NOMO-1 treated with dmso at 0.1 percent for 144 hours (cell line): ENCODE results near the gene REEP3.

Source experiments
- DNase-seq: peaks from one replicate; lab custom pipeline; 2025; ENCODE audit not compliant: unreplicated experiment; lab: John Stamatoyannopoulos, UW

Gene REEP3

DNA sequence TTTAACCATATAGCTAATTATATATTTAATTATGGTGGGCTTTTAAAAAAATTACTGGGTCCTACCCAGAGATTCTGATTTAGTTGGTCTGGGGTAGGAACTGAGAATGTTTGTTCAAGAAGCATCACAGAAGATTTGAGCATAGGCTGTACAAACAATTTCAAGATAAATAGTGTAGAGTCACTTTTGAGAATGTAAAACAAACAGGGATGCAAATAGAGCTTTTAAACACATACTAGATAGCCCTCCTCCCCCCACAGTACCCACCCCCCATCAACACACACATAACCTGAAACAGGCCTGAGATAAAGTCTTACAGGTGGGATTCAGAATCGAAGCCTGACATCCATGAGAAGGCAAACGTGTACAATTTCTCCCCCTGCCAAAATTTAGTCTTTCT, 15.6 kb upstream of the REEP3 start:
- DNase-seq, result no peak

DNA sequence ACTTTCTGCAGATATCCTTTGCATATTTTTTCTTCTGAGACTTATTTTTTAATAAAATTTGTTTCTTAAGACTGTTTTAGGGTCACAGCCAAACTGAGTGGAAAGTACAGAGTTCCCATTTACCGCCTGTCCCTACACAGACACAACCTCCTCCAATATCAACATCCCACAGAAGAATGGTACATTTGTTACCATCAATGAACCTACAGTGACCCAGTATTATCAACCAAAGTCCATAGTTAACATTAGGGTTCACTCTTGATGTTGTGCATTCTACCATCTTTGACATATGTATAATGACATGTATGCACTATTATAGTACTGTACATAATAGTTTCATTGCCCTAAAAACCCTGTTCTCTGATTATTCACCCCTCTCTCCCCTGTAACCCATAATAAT, 14.6 kb upstream of the REEP3 start:
- no peak for DNase-seq

DNA sequence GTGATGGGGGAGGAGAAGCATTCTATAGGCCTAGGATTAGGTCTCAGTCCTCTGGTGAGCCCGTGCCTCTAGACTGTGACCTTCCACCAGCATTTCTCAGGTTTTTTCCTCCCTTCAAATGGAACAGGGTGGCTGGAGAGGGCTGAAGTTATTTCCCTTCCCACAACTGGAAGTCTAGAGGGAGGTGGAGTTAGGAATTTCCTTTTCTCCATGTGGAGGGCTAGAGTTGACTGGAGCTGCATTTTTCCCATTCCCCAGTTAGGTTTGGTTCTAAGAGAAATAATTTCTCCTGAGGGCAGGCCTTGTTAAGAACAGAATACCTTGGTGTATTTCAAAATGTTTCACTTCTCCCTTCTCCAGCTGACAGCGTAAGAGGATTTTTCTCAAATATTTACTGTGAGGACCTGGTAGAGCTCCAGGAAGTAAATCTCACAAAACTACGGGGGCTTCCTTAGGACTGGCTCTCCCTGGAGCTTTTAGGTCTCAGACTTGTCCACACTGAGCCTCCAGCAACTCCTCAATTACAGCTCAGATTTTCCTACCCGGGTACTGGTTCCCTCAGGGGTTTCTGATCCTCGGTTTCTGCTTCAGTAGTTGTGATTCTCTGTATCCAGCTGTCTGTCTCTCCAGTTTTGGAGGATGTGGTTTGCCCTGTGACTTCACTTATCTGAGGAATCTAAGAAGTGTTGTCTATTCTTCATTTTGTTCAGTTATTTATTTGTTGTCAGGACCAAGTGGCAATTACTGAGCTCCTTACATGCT, 6.0 kb upstream of the REEP3 start:
- DNase-seq, result peak; percentile 34

DNA sequence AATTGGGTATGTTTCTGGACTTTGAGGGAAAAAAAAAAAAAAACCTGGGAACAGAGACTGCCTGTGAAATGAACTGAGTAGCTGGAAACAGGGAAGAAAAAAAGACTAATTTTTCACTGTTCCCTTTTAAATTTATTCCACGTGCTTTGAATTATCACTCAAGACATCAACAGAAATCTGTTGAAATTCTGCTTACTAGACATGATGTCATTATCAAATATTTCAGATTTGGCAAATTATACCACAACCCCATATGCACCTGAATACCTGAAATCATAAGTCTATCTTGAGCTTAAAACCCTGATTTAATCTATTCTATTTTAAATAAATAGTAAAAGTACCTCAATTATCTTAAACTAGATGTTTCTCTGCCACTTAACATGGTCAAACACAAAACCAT, 5.0 kb upstream of the REEP3 start:
- no peak for DNase-seq

DNA sequence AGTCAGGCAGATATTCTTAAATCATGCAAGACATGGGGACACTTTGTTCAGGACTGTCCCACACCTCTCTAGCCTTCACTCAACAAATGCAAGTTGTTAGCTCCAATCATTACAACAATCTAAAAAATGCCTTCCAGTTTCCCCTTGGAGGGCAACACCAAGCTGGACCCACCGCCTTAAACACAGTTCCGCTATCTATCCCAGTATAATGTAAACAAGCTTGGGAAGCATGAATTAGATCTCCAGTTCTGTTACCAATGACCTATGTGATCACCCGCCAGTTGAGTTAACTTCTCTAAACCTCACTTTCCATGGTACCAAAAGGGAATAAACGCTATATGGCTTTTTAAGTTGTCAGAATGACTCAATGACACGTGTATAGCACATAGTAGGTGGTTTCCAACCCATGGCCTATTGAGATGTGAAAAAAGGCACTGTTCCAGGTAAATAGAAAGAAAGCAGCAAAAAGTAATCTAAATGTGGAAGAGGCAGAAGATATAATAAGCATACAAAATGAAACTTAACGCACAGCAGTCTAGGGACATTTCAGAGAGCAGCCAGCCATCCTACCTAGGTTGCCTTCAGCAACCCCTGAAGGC, 2.4 kb upstream of the REEP3 start:
- DNase-seq, result no peak

DNA sequence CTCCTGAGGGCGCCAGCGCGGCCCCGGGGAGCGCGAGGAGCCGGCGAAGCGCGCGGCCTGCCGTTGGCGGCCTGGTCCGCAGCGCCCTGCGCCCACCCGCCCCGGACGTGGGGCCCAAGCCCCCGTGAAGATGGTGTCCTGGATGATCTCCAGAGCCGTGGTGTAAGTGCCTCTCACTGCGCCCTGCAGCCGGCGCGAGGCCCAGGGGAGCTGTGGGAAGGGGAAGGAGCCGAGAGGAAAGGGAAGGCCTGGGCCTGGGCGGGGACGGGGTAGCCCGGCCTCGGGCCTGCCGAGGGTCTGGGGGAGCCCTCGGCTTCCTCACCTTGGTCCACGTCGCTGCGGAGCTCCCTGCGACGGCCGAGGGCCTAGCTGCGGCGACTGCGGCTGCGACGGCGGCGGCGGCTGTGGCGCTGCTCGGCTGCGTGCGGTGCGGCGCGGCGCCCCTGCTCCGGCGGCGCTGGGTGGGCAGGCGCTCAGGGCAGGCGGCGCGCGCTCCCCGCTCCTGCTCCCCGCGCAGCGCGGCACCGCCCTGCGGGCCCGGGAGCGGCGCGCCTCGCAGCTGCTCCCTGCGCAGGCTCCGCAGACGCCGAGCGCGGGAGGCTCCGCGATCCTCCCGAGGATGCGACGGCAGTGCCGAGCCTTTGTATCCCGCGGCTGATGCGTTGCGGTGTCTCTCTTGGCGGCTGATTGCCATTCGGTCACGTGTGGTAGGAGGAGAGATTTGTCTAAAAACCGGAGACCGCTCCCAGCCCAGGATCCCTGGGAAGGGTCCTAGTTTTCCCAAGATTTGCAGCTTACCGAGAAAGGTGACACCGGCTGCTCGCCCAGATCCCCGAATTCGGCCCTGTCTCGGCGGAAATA, 445 bp downstream of the REEP3 start:
- no peak for DNase-seq

DNA sequence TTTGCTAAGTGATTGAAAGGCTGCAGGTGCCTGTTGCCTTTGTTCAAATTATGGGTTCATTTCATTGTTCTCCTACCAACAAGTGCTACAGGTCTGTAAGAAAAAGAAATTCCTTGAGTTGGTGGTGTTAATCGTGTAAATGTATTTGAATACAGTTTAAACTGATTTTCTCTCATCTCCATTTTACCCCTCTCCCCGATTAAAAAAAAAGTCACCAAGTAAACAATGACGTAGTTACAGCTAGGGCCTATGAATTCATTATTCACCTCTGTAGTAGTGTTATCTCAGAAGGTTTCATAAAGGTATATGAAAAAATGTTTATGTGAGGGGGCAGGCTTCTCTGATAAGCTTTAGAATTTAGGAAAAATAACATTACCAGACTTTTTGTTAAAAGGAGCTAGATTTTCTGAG, 1.1 kb downstream of the REEP3 start:
- DNase-seq, result peak; percentile 31

DNA sequence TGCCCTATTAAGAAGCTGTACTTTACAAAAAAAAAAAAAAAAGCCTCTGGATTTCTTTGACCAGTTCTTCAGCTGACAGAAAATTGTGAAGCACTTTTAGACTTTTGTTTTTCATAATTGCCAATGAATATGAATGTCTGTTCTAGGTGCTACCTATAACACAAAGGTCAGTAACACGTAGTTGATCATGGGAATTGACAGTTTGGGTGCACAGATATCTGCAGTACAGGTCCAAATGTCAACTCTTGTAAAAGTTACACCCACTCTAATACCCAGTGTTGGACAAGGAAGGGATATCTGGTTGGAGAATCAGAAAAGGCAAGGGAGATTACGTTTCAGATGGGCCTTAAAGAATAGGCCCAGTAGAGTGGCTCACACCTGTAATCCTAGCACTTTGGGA, 1.8 kb downstream of the REEP3 start:
- DNase-seq, result no peak

DNA sequence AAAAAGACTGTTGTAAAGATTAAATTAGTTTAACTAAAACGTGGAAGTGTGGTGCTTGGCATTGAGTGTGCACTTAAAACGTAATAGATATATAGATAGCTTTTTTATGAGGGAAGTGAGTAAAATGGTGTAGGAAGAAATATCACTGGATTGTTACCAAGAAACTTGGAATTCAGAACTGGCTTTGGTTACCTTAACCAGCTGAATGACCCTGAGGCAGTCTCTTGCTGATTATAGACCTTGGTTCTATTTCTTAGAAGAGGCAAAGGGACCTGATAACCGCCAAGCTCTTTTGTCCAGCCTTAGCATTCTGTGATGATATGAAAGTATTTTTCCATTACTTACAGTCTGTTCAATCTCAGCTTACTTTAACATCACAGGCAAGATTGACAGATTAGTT, 3.8 kb downstream of the REEP3 start:
- DNase-seq, result no peak

DNA sequence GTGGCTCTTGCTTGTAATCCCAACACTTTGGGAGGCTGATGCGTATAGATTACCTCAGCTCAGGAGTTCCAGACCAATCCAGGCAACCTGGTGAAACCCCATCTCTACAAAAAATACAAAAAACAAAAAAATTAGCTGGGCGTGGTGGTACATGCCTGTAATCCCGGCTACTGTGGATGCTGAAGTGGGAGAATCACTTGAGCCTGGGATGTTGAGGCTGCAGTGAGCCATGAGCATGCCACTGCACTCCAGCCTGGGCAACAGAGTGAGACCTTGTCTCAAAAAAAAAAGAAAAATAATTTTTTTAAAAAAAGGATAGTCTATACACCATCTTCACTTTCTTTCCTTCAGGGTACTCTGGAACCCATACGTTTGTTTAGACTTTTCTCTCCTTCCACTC, 6.2 kb downstream of the REEP3 start:
- no peak for DNase-seq

DNA sequence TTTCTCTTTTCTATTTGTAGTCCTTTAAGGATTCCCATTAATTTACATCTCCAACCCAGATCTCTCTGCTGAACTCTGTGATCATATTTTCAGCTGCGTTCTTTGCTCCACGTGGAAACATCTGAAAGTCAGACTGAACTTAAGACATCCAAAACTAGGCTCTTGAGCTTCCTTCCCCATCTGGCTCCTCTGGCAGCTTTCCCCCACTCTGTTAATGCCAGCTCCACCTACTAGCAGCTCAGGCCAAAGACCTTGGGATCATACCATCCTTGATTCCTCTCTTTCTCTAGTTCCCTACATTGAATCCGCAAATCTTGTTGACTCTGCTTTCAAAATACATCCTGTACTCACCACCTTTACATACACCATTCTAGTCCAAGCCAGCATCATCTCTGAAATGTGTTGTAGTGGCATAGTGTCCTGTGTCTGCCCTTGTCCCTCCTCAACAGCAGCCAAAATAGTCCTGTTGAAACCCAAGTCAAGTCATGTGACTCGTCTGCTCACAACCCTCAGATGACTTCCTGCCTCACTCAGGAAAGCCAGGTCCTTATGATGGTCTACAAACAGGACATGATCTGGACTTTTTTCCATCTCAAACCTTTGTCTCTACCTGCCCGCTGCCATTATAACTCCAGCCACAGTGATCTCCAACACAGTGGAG, 7.0 kb downstream of the REEP3 start:
- DNase-seq, result no peak

DNA sequence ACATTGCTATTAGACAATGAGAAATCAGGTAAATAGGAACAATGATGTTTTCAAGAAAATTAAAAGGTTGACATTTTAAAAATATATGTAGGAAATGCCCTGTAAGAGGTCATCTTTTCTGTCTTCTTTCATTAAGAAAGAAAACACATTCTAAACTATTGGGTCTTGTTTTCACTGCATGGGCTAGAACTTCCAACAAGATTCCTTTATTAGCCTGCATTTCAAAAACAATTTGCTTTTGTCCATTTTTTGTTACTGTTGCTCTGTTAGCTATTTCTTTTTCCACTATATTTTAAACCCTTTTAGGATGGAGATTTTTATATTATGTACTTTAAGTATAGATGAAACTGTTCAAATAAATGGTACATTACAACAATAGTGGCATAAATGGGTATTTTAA, 9.2 kb downstream of the REEP3 start:
- DNase-seq, result no peak

DNA sequence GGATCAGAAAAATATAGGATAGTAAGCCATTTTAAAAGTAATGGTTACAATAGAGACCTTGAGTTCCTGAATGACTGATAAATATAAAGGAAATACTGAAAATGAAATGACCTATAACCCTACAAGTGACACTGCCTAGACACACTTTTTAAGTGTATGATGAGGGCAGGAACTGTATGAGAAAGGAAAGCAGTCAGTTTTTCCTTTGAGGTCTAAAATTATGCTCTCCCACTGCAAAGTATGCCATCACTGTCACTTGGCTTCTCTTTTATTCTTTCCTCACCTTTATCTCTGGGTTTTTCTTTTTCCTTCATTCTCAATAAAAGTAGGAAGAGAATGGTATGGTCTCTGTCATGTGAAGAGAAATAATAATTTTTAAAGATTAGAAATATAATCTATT, 13.5 kb downstream of the REEP3 start:
- DNase-seq, result no peak

DNA sequence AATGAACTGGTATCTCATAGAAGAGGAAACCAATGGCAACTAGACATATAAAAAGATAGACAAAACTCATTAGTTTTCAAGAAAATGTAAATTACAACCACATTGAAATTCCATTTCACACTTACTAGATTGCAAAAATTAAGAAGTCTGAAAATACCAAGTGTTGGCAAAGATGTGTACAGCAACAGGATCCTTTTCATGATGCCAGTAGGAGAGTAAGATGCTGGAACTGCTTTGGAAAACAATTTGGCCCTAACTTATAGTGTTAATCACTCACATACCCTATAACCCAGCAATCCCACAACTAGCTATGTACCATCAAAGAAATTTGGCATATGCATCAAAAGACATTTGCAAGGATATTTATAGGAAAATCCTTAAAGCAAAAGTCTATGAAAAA, 15.5 kb downstream of the REEP3 start:
- DNase-seq, result no peak

DNA sequence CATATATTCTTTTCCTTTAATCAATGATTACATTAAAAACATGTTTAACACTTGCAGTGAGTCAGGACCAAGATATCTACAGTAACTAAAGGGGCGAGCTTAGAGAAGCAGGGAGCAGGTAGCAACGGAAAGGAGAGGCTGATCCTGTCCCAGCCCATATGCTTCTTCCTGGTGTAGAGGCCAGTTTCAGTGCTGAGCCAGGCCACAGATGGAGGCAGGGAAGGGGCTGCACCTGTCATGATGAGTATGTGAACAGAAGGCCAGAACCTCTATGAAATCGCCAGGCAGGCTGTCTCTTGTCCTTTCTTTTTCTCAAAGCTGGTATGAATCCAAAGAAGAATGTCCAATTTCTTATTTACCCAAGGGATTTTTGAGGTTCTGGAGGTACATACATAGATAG, 16.3 kb downstream of the REEP3 start:
- no peak for DNase-seq

DNA sequence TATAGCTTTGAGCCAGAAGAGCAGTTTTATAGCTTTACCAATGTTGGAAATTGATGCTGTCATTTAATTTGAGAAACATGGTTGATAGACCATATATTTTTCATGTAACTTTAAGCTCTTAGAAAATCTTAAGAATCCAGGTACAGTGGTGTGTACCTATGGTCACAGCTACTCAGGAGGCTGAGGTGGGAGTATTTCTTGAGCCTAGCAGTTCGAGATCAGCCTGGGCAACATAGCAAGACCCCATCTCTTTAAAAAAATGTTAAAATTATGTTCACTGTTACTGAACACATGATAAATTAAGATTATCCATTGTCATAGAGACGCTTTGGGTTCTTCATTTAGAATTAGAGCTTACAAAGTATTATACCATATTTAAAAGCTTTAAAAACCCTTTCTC, 18.2 kb downstream of the REEP3 start:
- no peak for DNase-seq

DNA sequence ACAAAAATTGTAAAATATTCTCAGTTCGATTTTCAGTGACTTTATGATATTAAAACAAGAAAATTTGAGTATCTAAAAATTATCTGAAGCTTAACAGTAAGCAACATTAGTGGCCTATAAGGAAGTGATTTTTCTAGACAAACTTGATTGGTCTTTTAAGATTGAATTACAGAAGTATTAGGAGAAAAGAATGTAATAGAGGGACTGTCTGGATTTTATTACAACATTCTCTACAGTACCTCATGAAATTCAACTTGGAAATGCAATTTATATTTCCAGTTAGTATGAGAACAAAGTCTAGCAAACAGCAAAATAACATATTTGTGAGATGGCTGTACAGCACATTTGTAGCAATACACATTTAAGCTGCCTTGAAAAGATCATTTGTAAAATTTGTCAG, 18.8 kb downstream of the REEP3 start:
- no peak for DNase-seq

DNA sequence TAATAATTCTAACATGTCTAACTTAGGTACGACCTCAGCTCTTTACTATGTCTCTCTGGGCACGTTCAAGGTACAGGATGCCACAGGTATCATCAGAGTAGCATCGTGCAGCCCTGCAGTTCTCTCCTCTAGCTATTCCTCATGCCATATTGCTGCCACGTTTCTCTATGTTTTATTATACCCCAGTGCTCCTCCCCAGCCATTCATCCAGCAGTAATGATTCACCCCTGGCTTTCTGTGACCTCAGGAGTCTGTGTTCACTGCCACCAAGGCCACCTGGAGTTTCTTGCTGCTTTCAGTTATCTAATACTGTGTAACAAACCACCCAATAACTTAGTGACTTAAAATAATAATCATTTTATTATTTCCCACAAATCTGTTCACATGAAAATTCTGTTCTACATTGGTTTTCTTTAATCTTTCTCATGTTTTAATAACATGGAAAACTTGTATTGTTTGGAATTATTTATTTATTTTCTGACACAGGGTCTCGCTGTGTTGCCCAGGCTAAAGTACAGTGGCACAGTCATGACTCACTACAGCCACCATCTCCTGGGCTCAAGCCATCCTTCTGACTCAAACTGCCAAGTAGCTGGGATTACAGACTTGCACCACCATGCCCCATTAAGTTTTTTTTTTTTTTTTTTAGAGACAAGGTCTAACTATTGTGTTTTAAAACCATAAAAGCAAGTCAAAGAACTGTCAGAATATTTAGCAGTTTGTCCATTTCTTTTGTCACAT, 21.8 kb downstream of the REEP3 start:
- DNase-seq, result no peak

DNA sequence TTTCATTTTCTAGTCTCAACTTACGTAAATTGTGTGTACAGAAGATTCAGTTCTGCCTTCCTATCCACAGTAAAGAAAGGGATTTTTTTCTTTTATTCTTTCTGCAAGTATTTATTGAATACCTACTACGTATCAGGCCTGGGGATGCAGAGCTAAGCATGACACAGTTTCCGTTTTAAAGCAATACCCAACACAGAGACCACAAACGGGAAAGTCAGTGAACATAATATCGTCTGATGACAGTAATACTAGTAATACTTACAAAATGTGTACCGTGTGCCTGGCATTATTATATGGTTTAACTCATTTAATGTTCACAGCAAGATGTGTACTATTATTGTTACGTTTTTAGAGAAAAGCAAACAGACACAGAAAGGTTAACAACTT, 22.4 kb downstream of the REEP3 start:
- DNase-seq, result no peak

DNA sequence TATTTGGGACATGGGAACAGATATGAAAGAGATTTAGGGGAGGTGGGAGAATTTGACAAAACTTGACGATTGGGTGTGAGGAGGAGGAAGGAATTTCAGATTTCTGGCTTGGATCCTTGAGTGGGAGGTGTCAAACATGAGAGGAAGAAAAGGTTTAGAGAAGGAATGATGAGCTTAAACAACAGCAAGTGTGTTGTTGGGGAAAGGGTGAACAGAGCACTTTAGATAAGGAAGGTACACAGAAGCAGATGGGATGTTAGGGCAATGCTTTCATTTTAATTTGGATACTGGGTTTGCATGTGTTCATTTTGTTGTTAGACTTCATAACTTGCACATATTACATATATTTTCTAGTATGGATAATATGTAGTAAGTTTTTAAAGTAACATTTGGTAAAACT, 23.2 kb downstream of the REEP3 start:
- DNase-seq, result no peak
